IMR-90 (cell line): ENCODE results near the gene OCSTAMP. TPM values are rescaled to one million over a fixed set of nuclear protein-coding genes. Genes with fewer than 3 reads are reported as not detected.

Experiments
- ATAC-seq: fragments of 200-7000 bp; cut with Tn5 transposase; 2 replicates; pipeline ENCODE4 v1.9.1; 2020; ENCODE audit warnings: low read depth, mild to moderate bottlenecking, moderate library complexity
- BruUV-seq: library from RNA; stranded (reverse); fragments of 400-500 nt; replicated peaks from 2 replicates; lab custom pipeline; 2021; lab: Mats Ljungman, UMichigan
- CTCF ChIA-PET: fragments of 300-600 bp; formaldehyde crosslinking; extraction: SDS; loops from one replicate; lab custom pipeline; 2021; ENCODE audit warnings: antibody characterized with exemption; lab: Yijun Ruan, JAX
- POLR2A ChIA-PET: fragments of 300-600 bp; sonication (Branson Sonifier 250); formaldehyde crosslinking; loops from one replicate; lab custom pipeline; 2022; ENCODE audit warnings: antibody characterized with exemption; ENCODE audit not compliant: unreplicated experiment; lab: Charles Lee
- DNase-seq: peaks from one replicate; pipeline ENCODE4 v3.0.0; 2013
- H2AFZ ChIP-seq: replicated peaks from 2 replicates; pipeline ENCODE3; 2013; ENCODE audit warnings: low read length, mild to moderate bottlenecking; ENCODE audit not compliant: poor library complexity
- H2AK5ac ChIP-seq: 2 replicates; pipeline ENCODE4 v1.6.1; 2013; ENCODE audit warnings: low read depth, low read length, inconsistent platforms
- H2AK9ac ChIP-seq: replicated peaks from 2 replicates; pipeline ENCODE3; 2013; ENCODE audit warnings: mild to moderate bottlenecking, low read depth, low read length, moderate library complexity; ENCODE audit not compliant: poor library complexity
- H2BK120ac ChIP-seq: 2 replicates; pipeline ENCODE4 v1.6.1; 2013; ENCODE audit warnings: low read depth, low read length, inconsistent platforms
- H2BK15ac ChIP-seq: 3 replicates; pipeline ENCODE4 v1.6.1; 2013; ENCODE audit warnings: low read depth, low read length, inconsistent platforms
- H2BK20ac ChIP-seq: 2 replicates; pipeline ENCODE4 v1.6.1; 2013; ENCODE audit warnings: low read depth, mild to moderate bottlenecking, inconsistent platforms, low read length, moderate library complexity
- H2BK5ac ChIP-seq: 2 replicates; pipeline ENCODE4 v1.6.1; 2013; ENCODE audit warnings: mild to moderate bottlenecking, low read depth, low read length, inconsistent platforms; ENCODE audit not compliant: poor library complexity, severe bottlenecking
- H3K14ac ChIP-seq: replicated peaks from 2 replicates; pipeline ENCODE4 v1.6.1; 2013; ENCODE audit warnings: low read depth, low read length, inconsistent platforms
- H3K18ac ChIP-seq: 2 replicates; pipeline ENCODE4 v1.6.1; 2013; ENCODE audit warnings: low read depth, low read length, control low read depth
- H3K23ac ChIP-seq: 2 replicates; pipeline ENCODE4 v1.6.1; 2013; ENCODE audit warnings: low read depth, low read length, inconsistent platforms
- H3K27ac ChIP-seq: 2 replicates; pipeline ENCODE4 v1.5.1; 2013; ENCODE audit warnings: mild to moderate bottlenecking, control low read depth, low read length; ENCODE audit not compliant: insufficient read depth
- H3K27me3 ChIP-seq: 2 replicates; pipeline ENCODE4 v1.6.1; 2013; ENCODE audit warnings: low read length; ENCODE audit not compliant: control insufficient read depth, insufficient read depth
- H3K36me3 ChIP-seq: 2 replicates; pipeline ENCODE4 v1.6.1; 2013; ENCODE audit warnings: low read length, mixed read lengths; ENCODE audit not compliant: control insufficient read depth, insufficient read depth
- H3K4ac ChIP-seq: 2 replicates; pipeline ENCODE4 v1.6.1; 2013; ENCODE audit warnings: low read depth, low read length, inconsistent platforms
- H3K4me1 ChIP-seq: 2 replicates; pipeline ENCODE4 v1.6.1; 2013; ENCODE audit warnings: low read length, mixed read lengths; ENCODE audit not compliant: control insufficient read depth, insufficient read depth
- H3K4me2 ChIP-seq: 2 replicates; pipeline ENCODE4 v1.6.1; 2013; ENCODE audit warnings: low read depth, mild to moderate bottlenecking, control low read depth, low read length, moderate library complexity
- H3K4me3 ChIP-seq: 2 replicates; pipeline ENCODE4 v1.5.1; 2013; ENCODE audit warnings: low read depth, mild to moderate bottlenecking, control low read depth, low read length, moderate library complexity; ENCODE audit not compliant: insufficient read depth
- H3K56ac ChIP-seq: 2 replicates; pipeline ENCODE4 v1.6.1; 2013; ENCODE audit warnings: low read length, inconsistent platforms; ENCODE audit not compliant: insufficient read depth; ENCODE audit errors: extremely low read depth
- H3K79me1 ChIP-seq, 2 experiments: 2 replicates each; pipeline ENCODE4 v1.6.1; 2013; ENCODE audit warnings: low read length in 2 of 2, inconsistent platforms in 1 of 2, low read depth in 1 of 2
- H3K9ac ChIP-seq: 2 replicates; pipeline ENCODE4 v1.6.1; 2013; ENCODE audit warnings: low read depth, low read length, control low read depth
- H3K9me1 ChIP-seq: 2 replicates; pipeline ENCODE4 v1.6.1; 2013; ENCODE audit warnings: low read length, inconsistent platforms; ENCODE audit not compliant: insufficient read depth
- H3K9me3 ChIP-seq: 2 replicates; pipeline ENCODE4 v1.6.1; 2013; ENCODE audit warnings: low read length; ENCODE audit not compliant: control insufficient read depth, insufficient read depth
- H4K20me1 ChIP-seq: 2 replicates; pipeline ENCODE4 v1.6.1; 2013; ENCODE audit warnings: low read length, inconsistent platforms; ENCODE audit not compliant: insufficient read depth
- H4K5ac ChIP-seq: 2 replicates; pipeline ENCODE4 v1.6.1; 2013; ENCODE audit warnings: mild to moderate bottlenecking, low read depth, low read length, control low read depth
- H4K8ac ChIP-seq, 2 experiments: 2 replicates each; pipeline ENCODE4 v1.6.1; 2013; ENCODE audit warnings: low read depth in 2 of 2, low read length in 2 of 2, control low read depth in 1 of 2, inconsistent platforms in 1 of 2
- H4K91ac ChIP-seq: 2 replicates; pipeline ENCODE4 v1.6.1; 2013; ENCODE audit warnings: low read depth, low read length, inconsistent platforms; ENCODE audit not compliant: insufficient read depth
- CEBPB ChIP-seq: IDR thresholded peaks from 2 replicates; pipeline ENCODE4 v1.6.1; 2012; ENCODE audit warnings: low read depth, low read length, improper control_type of control experiment
- CHD1 ChIP-seq: IDR thresholded peaks from 2 replicates; pipeline ENCODE4 v1.6.1; 2012; ENCODE audit warnings: low read depth, low read length, improper control_type of control experiment
- FOS ChIP-seq: fragments of 150-350 bp; IDR thresholded peaks from 2 replicates; pipeline ENCODE4 v1.6.1; 2016; ENCODE audit warnings: low read depth, low read length
- MAFK ChIP-seq: IDR thresholded peaks from 2 replicates; pipeline ENCODE4 v1.6.1; 2012; ENCODE audit warnings: low read depth, low read length, improper control_type of control experiment
- MXI1 ChIP-seq: IDR thresholded peaks from 2 replicates; pipeline ENCODE4 v1.6.1; 2012; ENCODE audit warnings: low read depth, mild to moderate bottlenecking, low read length, moderate library complexity, borderline replicate concordance
- NFE2L2 ChIP-seq: fragments of 150-350 bp; IDR thresholded peaks from 2 replicates; pipeline ENCODE4 v1.6.1; 2016; ENCODE audit warnings: low read depth, mild to moderate bottlenecking, low read length
- POLR2A ChIP-seq: IDR thresholded peaks from 2 replicates; pipeline ENCODE4 v1.6.1; 2012; ENCODE audit warnings: mild to moderate bottlenecking, low read depth, low read length
- RAD21 ChIP-seq: IDR thresholded peaks from 2 replicates; pipeline ENCODE4 v1.6.1; 2012; ENCODE audit warnings: low read length, improper control_type of control experiment
- RCOR1 ChIP-seq: IDR thresholded peaks from 2 replicates; pipeline ENCODE4 v1.6.1; 2012; ENCODE audit warnings: mild to moderate bottlenecking, low read length, improper control_type of control experiment; ENCODE audit not compliant: insufficient replicate concordance
- RFX5 ChIP-seq: IDR thresholded peaks from 2 replicates; pipeline ENCODE4 v1.8.0; 2012; ENCODE audit warnings: low read depth, mild to moderate bottlenecking, low read length, moderate library complexity
- SMC3 ChIP-seq: fragments of 150-350 bp; IDR thresholded peaks from 2 replicates; pipeline ENCODE4 v1.6.1; 2016; ENCODE audit warnings: low read depth, mild to moderate bottlenecking, antibody characterized with exemption, low read length, moderate library complexity
- WGBS, 2 experiments: methylation state at CpG; one replicate each; pipeline versions ENCODE4 v1.1.5 to v1.1.7; 2013; ENCODE audit warnings: missing lambda C conversion rate in 2 of 2; ENCODE audit not compliant: insufficient read length in 1 of 2; ENCODE audit errors: extremely low coverage in 2 of 2; 5-methylcytosine and 5-hydroxymethylcytosine counted together
- dilution Hi-C: fragments of 300-500 bp; cut with HindIII; formaldehyde crosslinking; loops from one replicate; pipeline ENCODE4 v1.14.3; 2018; ENCODE audit warnings: low sequenced_read_pairs; ENCODE audit not compliant: unreplicated experiment
- in situ Hi-C: fragments of 300-500 bp; cut with MboI; formaldehyde crosslinking; loops from 3 replicates; pipeline ENCODE4 v1.14.3; 2019; ENCODE audit warnings: low sequenced_read_pairs, inconsistent platforms, mixed read lengths
- intact Hi-C: fragments of 100-400 bp; cut with micrococcal nuclease; formaldehyde crosslinking; loops from 2 replicates; pipeline ENCODE4 v1.10.0; 2022
- polyA plus RNA-seq, 3 experiments: library from polyadenylated mRNA; depleted of rRNA; stranded (reverse); fragments of >200 nt; gene quantifications; 2 replicates each; pipeline ENCODE4 v1.2.3, GENCODE V29; 2012; ENCODE audit warnings: low replicate concordance in 1 of 3
- total RNA-seq: library from RNA; depleted of rRNA; stranded (reverse); fragments of >200 nt; gene quantifications from 2 replicates; pipeline ENCODE4 v1.2.3, GENCODE V29; 2012
- TF ChIP-seq, protein P1 (sequence below): fragments of 150-350 bp; IDR thresholded peaks from 2 replicates; pipeline ENCODE4 v1.6.1; 2016; ENCODE audit warnings: low read depth, mild to moderate bottlenecking, low read length, moderate library complexity, borderline replicate concordance
- TF ChIP-seq, protein P2 (sequence below): fragments of 150-350 bp; IDR thresholded peaks from 2 replicates; pipeline ENCODE4 v1.6.1; 2017; ENCODE audit warnings: mild to moderate bottlenecking, antibody characterized with exemption, low read length, low read depth

Gene OCSTAMP
- total and polyA plus RNA-seq, 2 of the 4 experiments (the other 2 are of a cell fraction) = not detected

DNA sequence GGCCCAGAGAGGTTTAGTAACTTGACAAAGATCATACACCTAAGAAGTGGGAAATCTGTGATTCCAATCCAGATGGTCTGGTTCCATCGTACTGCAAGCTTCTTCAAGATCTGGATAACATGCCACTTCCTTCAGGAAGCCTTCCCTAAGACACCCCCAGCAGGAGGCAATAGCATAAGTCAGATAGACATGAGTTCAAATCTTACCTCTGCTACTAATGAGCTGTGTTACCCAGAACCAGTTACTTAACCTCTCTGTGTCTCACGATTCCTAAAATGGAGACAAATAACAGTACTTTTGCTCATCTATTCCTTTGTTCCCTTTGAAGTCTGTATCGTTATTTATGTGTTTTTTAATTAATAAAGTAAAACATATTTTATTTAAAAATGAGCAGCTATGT lies 22.3 kb upstream of the OCSTAMP start:
- intact Hi-C loops (no loop called here), in situ Hi-C loops (no loop called here), dilution Hi-C loops (no loop called here)
- no peak overlapping the region for H3K14ac ChIP-seq
- no peak overlapping the region for H3K18ac ChIP-seq
- no peak overlapping the region for H4K91ac ChIP-seq
- H3K56ac ChIP-seq = no peak overlapping the region
- ATAC-seq (no peak), DNase-seq (no peak)
- no peaks in the 10 kb centered on the region for H3K36me3 ChIP-seq
- no peak overlapping the region for H3K27ac ChIP-seq
- H3K27me3 ChIP-seq = 0 out of 2 replicates have a peak, but pooled peaks cover 2% of the 10 kb centered on the region
- H3K23ac ChIP-seq = no peak overlapping the region
- no peaks in the 10 kb centered on the region for H3K9me3 ChIP-seq
- no peaks in the 10 kb centered on the region for H4K20me1 ChIP-seq
- no peak overlapping the region for H3K4me2 ChIP-seq
- H3K79me1 ChIP-seq = no peaks in the 10 kb centered on the region
- H3K4ac ChIP-seq = no peak overlapping the region
- H3K9ac ChIP-seq = no peak overlapping the region
- BruUV-seq = no TSS peak
- no peak overlapping the region for H2AK5ac ChIP-seq
- no peak overlapping the region for H2AFZ ChIP-seq
- H4K8ac ChIP-seq = no peak overlapping the region
- no peak overlapping the region for H2BK20ac ChIP-seq
- H2BK5ac ChIP-seq = no peak overlapping the region
- POLR2A ChIA-PET = no interaction called here
- no peak overlapping the region for H4K5ac ChIP-seq
- no peak for TF ChIP-seq RAD21
- no peak for TF ChIP-seq CEBPB
- TF ChIP-seq, protein P1, sequence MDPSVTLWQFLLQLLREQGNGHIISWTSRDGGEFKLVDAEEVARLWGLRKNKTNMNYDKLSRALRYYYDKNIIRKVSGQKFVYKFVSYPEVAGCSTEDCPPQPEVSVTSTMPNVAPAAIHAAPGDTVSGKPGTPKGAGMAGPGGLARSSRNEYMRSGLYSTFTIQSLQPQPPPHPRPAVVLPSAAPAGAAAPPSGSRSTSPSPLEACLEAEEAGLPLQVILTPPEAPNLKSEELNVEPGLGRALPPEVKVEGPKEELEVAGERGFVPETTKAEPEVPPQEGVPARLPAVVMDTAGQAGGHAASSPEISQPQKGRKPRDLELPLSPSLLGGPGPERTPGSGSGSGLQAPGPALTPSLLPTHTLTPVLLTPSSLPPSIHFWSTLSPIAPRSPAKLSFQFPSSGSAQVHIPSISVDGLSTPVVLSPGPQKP = no peak
- no peak for TF ChIP-seq FOS
- TF ChIP-seq, protein P2, sequence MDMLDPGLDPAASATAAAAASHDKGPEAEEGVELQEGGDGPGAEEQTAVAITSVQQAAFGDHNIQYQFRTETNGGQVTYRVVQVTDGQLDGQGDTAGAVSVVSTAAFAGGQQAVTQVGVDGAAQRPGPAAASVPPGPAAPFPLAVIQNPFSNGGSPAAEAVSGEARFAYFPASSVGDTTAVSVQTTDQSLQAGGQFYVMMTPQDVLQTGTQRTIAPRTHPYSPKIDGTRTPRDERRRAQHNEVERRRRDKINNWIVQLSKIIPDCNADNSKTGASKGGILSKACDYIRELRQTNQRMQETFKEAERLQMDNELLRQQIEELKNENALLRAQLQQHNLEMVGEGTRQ = no peak
- no peak for TF ChIP-seq RFX5
- TF ChIP-seq SMC3 = no peak
- no peak for TF ChIP-seq MXI1
- TF ChIP-seq CHD1 = no peak
- TF ChIP-seq RCOR1 = no peak
- TF ChIP-seq NFE2L2 = no peak
- TF ChIP-seq MAFK = no peak
- TF ChIP-seq POLR2A = no peak
- CTCF ChIA-PET = no interaction called here
- H2BK15ac ChIP-seq = no peak overlapping the region
- no peak overlapping the region for H2BK120ac ChIP-seq
- WGBS, 2 experiments = no CpG with 5 or more reads among the region's 3 CpGs
- no peak overlapping the region for H3K4me3 ChIP-seq
- H3K9me1 ChIP-seq = no peaks in the 10 kb centered on the region
- H3K4me1 ChIP-seq = peaks cover 4% of the 10 kb centered on the region; the same call in 1 of the 2 replicates
- H2AK9ac ChIP-seq = no peak overlapping the region
